ENCODE data around the gene RGS9BP.
"Not testable (repeated sequence)": the region's sequence is repeated elsewhere in the genome, so short reads cannot be mapped to it uniquely, and the experiment has no call there.

The RGS9BP gene, protein sequence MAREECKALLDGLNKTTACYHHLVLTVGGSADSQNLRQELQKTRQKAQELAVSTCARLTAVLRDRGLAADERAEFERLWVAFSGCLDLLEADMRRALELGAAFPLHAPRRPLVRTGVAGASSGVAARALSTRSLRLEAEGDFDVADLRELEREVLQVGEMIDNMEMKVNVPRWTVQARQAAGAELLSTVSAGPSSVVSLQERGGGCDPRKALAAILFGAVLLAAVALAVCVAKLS

DNA sequence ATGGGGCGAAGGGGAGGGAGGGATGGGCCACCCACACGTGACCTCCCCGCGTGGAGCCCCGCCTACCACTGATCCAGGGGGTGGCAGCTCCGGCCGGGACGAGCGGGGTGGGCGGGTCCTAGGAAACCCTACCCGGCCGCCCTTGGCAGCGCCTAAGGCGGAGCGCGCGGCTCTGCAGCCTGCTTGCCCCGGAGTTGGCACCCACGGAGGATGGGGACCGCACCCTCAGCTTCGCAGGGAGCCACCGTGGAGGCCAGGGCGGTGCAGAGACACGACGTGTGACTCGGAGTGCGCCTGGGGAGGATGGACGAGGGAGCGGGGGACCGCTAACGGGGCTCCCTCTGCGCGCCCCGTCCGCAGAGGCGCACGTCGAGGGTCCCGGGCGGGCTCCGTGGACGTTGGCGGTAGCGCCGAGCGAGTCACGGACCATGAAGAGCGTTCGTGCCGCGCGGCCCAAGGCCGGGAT, at the start of gene RGS9BP:
RGS9BP (plus strand) TSS at position 129 of the 466 bp plus-strand sequence. CDS start 416 bp downstream, outside the sequence.
- DNase-seq = peak in 45 of 56 donors; percentile 13 to 88 (median 71)

DNA sequence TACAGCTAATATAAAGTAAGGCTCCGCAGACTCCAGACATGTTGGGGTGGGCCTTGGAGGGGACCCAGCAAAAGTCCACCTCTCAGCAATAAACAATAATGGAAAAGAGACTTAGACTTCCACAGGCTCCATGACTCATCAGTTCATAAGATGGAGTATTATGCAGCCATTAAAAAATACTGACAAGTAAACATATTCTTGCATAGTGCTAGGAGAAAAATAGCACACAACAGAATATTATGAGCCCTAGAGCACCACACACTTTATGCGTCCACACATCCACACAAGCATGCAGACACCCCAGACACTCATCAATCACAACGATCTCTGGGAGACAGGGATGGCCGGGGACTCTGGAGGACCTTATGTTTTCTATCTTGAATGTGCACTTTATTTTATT, 48.7 kb upstream of the RGS9BP start:
- no peak for DNase-seq

DNA sequence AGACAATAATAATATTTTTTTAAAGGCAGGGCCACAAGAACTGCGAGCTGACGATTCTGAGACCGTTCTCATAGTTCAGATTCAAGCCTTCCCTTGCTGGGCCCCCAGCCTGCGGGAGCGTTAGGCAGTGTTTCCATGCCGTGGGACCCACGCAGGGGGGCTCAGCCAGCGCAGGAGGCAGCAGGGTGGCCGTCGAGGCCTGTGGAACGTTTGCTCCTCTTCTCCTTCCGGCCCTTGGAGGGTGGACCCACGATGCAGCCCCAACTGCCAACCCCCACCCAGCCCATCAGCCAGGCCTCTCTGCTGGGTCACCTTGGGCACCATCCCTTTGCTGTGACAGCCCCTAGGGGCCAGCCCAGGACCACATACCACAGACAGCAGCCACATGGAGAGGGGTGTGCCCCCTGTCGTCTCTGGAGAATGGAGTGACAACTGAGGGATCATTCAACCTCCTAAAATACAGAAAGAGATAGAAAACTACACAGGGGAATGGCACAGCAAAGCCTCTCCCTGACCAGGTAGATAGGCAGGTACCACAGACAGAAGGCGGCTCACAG, 47.9 kb upstream of the RGS9BP start:
- DNase-seq = no peak

DNA sequence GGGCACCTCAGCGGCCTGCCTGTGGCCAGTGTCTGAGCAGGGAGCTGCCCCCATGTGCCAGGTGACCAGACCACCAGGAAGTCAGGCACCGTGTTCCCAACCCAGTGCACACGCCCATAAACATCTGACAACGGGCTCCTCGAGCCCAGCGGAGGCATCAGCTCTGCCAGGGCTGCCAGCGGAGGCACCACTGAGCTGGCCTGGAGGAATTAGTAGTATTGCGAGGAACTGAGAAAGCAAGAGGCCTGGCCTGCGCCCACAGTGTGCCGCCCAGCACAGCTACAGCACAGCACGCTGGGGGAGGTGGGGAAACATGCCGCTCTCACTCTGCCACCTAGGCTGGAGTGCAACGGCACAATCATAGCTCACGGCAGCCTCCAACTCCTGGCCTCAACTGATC, 45.3 kb upstream of the RGS9BP start:
- DNase-seq = no peak

DNA sequence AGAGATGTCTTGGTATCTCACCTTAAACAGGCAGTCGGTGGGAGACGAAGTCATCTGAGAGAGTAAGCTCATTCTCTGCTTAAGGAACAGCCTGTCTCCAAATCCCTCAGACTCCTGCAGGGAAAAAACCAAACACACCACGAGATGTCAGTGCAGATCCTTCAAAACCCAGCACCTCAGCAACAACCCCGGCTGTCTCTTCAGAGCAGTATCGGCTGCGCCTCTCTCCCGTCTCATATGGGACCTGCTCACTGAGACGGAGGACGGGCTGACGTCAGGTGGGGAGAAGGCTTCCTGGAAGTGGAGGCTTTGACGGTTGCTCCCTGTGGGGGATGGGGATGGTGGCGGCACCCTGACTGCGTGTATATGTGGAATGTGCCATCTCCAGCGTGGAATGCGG, 44.3 kb upstream of the RGS9BP start:
- peak in 9 of 56 donors; percentile 2 to 41 (median 5) for DNase-seq

DNA sequence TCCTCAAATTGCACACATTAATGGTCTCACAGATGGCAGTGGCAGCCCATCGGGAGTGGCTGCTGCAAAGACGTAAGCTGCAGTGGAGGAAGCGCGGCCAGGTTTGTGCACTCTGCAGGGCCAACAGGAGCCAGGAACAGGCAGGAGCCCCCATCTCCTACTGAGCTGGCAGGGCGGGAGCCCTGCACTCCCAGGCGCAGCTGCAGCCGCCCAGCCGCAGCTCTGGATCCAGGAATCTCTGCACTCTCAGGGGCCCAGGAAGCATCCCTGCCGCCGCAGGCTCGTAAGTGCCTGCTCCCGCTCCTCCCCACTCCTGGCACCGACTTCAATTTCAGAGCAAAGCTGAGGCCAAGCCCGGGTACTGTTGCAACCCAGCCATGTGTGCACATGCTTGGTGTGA, 38.2 kb upstream of the RGS9BP start:
- no peak for DNase-seq

DNA sequence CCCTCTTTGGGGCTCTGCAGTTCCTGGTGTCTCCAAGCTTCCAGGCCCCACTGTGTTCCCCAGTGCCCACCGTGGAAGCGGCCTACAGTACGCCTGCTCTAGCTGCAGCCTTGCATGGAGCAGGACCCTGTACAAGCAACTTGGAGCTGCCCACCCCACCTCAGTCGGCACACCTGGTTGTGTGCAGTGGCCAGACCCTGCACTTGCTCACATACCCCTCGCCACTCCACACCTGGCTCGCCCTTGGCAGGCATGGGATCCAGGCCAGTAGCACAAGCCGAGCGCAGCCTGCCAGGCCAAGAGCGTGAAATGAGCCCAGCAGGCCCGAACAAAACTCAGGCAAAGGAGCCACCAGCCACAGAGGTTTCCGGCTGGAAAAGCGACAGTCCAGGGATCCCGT, 37.0 kb upstream of the RGS9BP start:
- no peak for DNase-seq

DNA sequence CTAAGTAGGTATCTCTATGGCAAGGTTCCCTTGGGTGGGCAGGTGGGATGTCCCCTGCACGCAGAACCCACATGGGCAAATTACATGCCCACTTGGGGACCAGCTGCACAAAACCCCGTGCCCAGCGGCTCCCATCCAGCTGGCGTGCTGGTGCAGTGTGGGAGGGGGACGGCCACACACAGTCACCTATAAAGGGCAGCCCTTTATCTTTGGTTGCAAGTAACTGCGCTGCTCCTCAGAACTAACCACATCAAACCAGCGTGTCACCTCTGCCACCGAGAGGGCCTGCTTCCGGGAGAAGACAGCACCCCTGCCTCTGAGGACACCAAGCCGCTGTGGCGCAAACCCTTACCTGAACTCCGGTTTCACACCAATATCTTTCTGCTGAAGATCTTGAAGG, 32.9 kb upstream of the RGS9BP start:
- no peak for DNase-seq

DNA sequence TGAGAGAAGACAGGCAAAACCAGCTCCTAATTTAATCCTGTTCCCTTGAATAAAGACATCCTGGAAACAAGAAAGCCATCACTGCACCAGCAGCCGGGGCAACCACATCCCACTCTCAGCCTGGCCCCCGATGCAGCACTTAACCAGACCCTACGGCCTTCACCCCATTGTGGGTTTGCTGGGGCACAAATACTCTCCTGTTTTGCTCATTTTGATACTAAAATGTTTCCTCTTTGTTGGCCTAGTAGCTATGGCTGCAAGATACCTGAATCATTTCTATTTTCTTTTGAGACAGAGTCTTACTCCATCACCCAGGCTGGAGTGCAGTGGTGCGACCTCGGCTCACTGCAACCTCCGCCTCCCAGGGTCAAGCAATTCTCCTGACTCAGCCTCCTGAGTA, 29.1 kb upstream of the RGS9BP start:
- no peak for DNase-seq

DNA sequence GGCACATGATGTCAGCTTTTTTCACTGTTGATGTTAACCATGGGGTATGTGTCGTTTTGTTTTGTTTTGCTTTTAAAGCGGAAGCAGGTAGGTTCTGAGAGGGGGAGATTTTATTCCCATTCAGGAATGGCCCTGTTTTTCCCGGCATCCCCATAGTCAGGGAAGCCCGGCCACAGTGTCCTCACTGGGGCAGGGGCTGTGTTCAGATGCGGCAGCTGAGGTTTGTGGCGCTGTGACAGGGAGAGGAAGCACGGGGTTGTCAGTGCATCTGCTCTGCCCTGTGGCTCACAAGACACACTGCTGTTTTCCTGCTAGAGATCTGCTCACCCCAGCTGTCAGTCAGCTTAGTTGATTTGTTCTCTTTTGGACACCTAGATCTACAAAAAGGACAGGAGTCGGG, 28.3 kb upstream of the RGS9BP start:
- no peak for DNase-seq

DNA sequence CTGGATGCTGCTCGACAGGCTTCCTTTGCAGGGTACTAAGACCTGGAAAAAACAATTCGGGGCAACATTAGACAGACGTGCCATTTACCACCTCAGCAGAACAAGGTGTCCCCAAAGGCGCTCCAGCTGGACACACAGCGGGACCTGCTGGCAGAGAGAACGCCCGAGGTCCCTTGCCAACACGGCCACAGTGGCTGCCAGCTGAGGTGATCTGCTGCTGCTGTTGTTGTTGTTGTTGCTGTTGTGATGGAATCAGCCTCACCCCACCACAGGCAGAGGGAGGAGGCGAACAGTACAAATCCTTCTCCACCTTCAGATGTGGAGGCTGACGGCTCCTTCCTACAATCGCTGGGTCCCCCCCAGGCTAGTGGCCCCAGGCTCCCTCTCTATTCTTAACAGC, 25.9 kb upstream of the RGS9BP start:
- DNase-seq = peak in 1 of 56 donors; percentile 7

DNA sequence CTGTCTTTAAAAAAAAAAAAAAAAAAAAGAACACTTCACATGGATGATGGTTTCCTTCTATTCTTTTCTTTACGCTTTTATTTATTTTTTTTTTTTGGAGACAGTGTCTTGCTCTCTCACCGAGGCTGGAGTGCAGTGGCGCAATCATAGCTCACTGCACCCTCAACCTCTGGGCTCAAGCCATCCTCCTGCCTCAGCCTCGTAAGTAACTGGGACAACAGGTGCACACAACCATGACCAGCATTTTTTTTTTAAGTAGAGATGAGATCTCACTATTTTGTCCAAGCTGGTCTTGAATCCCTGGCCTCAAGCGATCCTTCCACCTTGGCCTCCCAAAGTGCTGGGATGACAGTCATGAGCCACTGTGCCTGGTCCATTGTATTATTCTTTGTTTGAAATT, 25.0 kb upstream of the RGS9BP start:
- DNase-seq = no peak

DNA sequence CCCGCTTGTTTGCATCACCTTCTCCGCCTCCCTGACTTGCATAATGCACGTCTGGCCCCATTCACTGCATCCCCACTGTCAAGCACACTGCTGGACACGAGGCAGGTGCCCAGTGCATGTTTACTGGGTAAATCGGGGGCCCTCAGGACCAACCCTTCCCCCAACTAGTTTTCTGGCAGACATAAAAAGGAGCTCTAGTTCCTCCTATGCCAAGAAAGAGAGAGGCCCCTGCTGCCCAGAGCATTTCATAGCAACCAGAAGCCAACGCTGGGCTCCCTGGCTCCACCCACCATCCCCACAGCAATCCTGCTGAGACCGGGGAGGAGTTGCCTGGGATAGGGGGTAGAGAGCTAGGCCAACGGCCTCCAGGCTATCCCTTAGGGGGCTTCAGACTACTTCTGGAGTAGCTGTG, 23.9 kb upstream of the RGS9BP start:
- peak in 40 of 56 donors; percentile 2 to 71 (median 33) for DNase-seq

DNA sequence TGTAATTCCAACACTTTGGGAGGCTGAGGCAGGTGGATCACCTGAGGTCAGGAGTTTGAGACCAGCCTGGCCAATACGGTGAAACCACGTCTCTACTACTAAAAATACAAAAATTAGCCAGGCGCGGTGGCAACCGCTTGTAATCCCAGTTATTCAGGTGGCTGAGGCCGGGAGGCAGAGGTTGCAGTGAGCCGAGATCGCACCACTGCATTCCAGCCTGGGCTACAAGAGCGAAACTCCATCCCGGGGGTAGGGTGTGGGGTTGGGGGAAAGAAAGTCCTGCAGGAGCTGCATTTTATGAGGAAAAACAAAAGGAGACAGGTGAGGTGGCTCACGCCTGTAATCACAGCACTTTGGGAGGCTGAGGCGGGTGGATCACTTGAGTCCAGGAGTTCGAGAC, 23.3 kb upstream of the RGS9BP start:
- DNase-seq = not testable (repeated sequence)

DNA sequence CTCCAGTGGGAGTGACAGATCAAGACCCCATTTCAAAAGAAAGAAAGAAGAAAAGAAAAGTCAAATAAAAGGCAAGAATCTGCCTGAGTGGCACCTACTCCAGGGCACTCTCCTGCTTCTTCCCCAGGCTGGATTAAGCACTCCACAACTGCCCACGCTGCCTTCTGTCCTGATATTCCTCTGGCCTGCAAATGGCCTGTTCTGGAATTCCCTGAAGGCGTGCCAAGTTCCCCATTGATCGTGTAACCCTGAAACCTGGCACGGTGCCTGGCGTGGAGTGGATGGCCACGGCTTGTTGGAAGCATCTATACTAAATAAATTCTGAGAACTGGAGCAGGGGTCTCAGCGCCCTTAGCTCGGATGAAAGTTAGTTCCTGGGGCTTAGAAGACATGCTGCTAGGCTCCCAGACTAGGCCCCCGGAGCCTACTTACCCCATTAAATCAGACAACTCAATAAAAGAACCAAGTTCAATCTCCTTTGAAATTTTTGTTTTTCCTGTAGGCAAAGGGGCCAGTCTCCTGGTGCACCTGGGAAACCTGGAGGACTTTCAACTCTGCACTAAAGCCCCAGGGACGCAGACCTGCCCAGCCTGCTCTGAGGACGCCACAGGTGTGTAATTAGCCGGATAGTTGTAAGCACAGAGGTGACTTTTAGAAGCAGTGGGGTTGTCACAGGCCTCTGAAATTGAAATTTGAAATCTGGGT, 22.6 kb upstream of the RGS9BP start:
- peak in 34 of 56 donors; percentile 3 to 80 (median 19) for DNase-seq

DNA sequence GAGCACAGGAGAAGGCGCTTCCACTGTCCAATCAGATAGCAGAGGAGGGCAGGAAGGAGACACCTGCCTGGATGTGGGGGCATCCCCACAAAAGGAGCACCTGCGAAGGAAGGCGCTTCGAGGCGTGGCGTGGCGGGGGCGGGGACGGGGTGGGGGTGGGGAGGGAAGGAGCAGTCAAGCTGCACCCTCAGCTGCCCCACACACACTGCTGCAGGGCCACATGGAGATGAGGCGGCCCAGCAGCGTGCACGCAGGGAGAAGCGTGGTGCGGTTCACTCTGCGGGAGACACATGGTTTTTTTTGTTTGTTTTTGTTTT, 22.1 kb upstream of the RGS9BP start:
- DNase-seq = no peak

DNA sequence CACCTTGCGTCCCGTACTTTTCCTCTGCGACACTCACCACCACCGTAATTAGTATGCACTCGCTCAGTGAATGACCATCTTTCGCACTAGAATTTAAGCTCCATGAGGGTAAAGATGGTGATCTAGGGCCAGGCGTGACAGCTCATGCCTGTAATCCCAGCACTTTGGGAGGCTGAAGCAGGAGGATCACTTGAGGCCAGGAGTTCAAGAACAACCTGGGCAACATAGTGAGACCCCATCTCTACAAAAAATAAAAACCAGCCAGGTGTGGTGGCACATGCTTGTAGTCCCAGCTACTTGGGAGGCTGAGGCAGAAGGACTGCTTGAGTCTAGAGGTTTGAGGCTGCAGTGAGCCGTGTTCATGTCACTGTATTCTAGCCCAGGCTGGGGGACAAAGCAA, 19.3 kb upstream of the RGS9BP start:
- DNase-seq = not testable (repeated sequence)

DNA sequence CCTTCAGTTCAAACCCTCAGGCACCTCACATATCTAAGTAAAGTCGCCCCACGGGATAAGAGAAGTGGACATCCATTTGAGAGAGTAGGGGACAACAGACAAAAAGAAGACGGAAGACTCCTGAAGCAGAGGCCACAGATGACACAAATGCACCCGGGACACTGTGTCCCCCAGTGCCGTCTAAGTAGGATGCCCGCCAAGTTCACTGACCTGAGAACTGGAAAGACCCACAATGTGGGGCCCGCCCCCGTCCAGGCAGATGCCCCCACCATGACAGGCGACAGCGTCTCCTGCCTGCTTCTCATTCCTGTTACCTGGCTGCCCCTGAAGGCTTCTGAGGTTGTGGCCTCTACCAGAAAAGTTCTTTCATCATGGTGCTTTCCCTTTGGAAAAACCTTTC, 17.6 kb upstream of the RGS9BP start:
- DNase-seq = no peak

DNA sequence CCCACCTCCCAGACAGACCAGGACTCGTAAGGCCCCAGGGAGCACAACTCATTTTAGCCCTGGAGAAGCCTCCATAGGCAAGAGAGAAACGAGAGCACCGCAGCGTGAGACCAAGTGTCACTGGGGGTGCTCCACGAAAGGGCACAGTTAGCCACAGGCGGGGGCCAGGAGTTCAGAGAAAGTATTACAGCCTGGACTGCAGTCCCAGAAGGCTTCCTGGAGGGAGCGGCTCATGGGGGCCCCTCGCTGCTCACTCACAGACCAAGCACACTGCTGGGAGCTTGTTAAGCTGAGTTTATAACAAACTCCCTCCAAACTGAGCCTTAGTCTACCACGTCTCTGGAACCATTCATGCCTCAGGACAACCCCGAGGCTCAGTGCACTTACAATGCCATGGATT, 17.1 kb upstream of the RGS9BP start:
- DNase-seq = no peak

DNA sequence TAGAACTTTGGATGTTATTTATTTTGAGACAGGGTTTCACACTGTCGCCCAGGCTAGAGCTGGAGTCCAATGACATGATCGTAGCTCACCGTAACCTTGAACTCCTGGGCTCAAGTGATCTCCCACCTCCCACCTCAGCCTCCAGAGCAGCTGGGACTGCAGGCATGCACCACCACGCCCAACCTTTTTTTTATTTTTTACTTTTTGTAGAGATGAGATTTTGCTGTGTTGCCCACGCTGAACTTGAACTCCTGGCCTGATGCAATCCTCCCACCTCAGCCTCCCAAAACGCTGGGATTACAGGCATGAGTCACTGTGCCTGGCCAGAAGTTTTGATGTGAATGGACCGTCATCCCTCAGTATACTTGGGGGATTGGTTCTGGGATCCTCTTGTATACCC, 14.3 kb upstream of the RGS9BP start:
- DNase-seq = peak in 1 of 56 donors; percentile 8

DNA sequence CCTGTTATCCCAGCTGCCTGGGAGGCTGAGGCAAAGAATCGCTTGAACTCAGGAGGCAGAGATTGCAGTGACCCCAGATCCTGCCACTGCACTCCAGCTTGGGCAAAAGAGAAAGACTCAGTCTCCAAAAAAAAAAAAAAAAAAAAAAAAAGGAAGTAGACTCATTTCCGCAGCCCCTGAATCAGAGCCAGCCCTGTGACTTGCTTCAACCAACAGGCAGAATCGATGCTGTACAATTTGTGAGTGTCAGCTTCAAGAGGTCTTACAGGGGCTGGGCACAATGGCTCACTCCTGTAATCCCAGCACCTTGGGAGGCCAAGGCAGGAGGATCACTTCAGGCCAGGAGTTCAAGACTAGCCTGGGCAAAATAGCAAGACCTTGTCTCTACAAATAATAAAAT, 13.5 kb upstream of the RGS9BP start:
- DNase-seq = no peak

DNA sequence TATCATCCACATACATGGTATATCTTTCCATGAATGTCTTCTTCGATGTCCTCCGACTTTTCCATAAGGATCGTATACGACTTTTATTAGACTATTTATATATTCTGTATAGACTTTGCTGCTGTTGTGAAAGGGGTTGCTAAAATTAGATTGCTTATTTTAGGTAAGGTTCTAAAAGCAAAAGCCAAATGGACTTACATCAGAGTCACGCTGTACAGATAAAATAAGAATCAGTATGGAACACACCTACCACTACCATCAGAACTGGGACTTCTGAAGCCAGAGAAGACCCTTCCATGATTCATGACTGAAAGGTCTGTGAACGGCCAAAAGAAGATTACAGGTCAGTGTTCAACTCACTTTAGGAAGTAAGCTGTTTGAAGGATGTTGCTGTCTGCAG, 9.6 kb upstream of the RGS9BP start:
- DNase-seq = no peak

DNA sequence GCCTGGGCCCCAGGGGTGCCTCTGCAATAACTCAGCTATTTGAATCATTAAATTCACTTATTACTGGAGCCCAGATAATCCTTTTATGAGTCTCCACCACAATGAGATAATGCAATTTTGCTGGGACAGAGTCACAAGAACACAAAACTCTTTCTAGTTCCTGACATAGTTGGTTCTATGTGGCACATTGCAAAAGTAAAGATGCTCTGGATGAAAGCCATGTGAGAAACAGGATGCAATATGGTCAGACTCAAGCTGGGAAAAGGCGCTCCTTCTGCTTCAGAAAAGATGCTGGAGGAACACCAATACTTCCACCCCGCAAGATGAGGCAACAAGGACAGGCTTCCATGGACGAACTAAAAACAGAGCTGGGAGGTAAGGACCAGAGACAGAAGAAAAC, 6.3 kb upstream of the RGS9BP start:
- no peak for DNase-seq

All from nucleus accumbens (tissue), 56 donors.